Measurements from ENCODE around the gene ELAVL4. TPM values are rescaled to one million over a fixed set of nuclear protein-coding genes. Genes with fewer than 3 reads are reported as not detected.

The ELAVL4 gene
- total RNA-seq, 1 experiment from 2014 or later = not detected

DNA sequence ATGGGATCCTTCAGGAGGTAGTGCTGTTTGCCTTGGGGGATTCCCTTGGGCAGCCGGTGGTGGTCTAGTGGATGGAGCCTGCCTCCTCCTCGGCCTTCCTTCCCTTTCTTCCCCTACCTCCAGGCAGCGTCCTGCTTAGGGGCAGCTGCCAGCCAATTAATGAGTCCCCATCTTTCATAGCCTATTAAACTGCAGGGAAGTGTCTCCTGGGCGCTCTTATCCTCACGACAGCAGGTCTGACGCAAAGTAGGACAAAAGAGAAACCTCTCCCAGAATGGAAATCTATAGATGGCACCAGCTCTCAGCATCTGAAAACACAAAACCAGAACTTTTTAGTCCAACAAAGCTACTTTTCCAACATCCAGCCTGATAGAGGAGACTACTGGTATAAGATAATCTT lies 69.3 kb downstream of the ELAVL4 start:
- DNase-seq (ENCODE audit: low spot score) = no peak
- CTCF ChIA-PET = interaction anchor here (0.5 kb wide), 1 partner anchor 1606 kb away, joined by 3 read pairs; no protein-coding TSS in a partner anchor

DNA sequence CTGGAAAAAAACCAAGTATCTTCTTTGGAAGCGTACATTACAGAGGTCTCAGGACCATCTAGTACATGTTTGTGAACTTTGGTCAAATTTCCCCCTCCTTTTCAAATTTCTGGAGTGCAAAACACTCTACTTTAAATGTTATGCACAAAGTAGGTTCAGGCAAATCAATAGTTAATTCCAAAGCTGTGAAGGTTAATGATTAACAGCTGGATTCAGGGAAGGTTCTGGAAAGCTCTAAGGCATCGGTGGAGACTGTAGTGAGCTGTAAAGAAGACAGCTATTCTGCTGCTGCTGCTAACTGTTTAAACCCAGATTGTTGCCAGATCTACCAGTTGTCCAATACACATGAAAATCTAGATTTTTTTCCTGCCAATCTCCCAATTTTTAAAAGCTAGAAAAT lies 70.9 kb downstream of the ELAVL4 start:
- POLR2A ChIA-PET (ENCODE audit: low non-redundant PET) = no interaction called here
- BruUV-seq (replicated peaks) = no TSS peak
- Histone ChIP-seq H3K27me3 (replicated peaks; ENCODE audit: insufficient read depth, low read depth, low read length, poor library complexity) (peaks cover 44% of the 10 kb centered on the region), H3K4me3 (ENCODE audit: low read depth, low read length, poor library complexity, severe bottlenecking) (no peak overlapping the region), H3K4me1 (ENCODE audit: insufficient read depth, low read length, poor library complexity, severe bottlenecking) (no peaks in the 10 kb centered on the region), H3K9me3 (ENCODE audit: low read depth, low read length, poor library complexity, severe bottlenecking) (no peaks in the 10 kb centered on the region), H3K36me3 (ENCODE audit: insufficient read depth, low read length, poor library complexity, severe bottlenecking) (no peaks in the 10 kb centered on the region), H3K27ac (ENCODE audit: low read depth, low read length, poor library complexity, severe bottlenecking) (no peak overlapping the region)
- TF ChIP-seq, protein P1, sequence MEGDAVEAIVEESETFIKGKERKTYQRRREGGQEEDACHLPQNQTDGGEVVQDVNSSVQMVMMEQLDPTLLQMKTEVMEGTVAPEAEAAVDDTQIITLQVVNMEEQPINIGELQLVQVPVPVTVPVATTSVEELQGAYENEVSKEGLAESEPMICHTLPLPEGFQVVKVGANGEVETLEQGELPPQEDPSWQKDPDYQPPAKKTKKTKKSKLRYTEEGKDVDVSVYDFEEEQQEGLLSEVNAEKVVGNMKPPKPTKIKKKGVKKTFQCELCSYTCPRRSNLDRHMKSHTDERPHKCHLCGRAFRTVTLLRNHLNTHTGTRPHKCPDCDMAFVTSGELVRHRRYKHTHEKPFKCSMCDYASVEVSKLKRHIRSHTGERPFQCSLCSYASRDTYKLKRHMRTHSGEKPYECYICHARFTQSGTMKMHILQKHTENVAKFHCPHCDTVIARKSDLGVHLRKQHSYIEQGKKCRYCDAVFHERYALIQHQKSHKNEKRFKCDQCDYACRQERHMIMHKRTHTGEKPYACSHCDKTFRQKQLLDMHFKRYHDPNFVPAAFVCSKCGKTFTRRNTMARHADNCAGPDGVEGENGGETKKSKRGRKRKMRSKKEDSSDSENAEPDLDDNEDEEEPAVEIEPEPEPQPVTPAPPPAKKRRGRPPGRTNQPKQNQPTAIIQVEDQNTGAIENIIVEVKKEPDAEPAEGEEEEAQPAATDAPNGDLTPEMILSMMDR (conservative IDR thresholded peaks at IDR 0.05; ENCODE audit: low read depth, low read length) = no peak
- no peak for TF ChIP-seq EZH2 (IDR thresholded peaks at IDR 0.05; ENCODE audit: borderline replicate concordance, low read depth, low read length, poor library complexity, severe bottlenecking)
- no peak for DNase-seq (ENCODE audit: low spot score)
- intact Hi-C loops (cut with micrococcal nuclease; ENCODE audit: unreplicated experiment) = no loop called here
- CTCF ChIA-PET = no interaction called here

More for the DNA sequence above, 69.3 kb downstream of the ELAVL4 start:
- no peak for TF ChIP-seq EZH2 (IDR thresholded peaks at IDR 0.05; ENCODE audit: borderline replicate concordance, low read depth, low read length, poor library complexity, severe bottlenecking)
- TF ChIP-seq, protein P1 (conservative IDR thresholded peaks at IDR 0.05; ENCODE audit: low read depth, low read length) = no peak
- intact Hi-C loops (cut with micrococcal nuclease; ENCODE audit: unreplicated experiment) = no loop called here
- Histone ChIP-seq H3K4me1 (ENCODE audit: insufficient read depth, low read length, poor library complexity, severe bottlenecking) (no peaks in the 10 kb centered on the region), H3K9me3 (ENCODE audit: low read depth, low read length, poor library complexity, severe bottlenecking) (no peaks in the 10 kb centered on the region), H3K4me3 (ENCODE audit: low read depth, low read length, poor library complexity, severe bottlenecking) (no peak overlapping the region), H3K36me3 (ENCODE audit: insufficient read depth, low read length, poor library complexity, severe bottlenecking) (no peaks in the 10 kb centered on the region), H3K27ac (ENCODE audit: low read depth, low read length, poor library complexity, severe bottlenecking) (no peak overlapping the region), H3K27me3 (replicated peaks; ENCODE audit: insufficient read depth, low read depth, low read length, poor library complexity) (peaks cover 54% of the 10 kb centered on the region)
- POLR2A ChIA-PET (ENCODE audit: low non-redundant PET) = interaction anchor here (0.6 kb wide), 1 partner anchor 133 kb away, joined by 3 read pairs; no protein-coding TSS in a partner anchor
- no TSS peak for BruUV-seq (replicated peaks)

DNA sequence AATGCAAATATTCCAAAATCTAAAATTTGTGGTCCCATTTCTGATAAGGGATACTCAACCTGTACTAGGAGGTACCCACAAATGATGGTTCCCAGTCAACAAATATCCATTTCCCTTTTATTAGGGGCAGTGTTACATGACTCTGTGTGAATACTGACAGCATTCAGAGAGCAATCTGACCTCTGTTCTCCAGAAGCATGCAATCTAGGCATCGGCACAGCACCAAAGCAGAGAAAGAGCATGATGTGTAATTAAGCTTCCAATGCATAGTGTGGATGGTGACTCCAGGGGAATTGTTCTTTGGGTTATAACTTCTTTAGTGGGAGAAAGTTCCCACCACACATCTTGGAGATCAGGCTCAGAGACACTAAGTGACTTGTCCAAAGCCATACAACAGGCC lies 71.6 kb downstream of the ELAVL4 start:
- intact Hi-C loops (cut with micrococcal nuclease; ENCODE audit: unreplicated experiment) = no loop called here
- BruUV-seq (replicated peaks) = no TSS peak
- Histone ChIP-seq H3K4me3 (ENCODE audit: low read depth, low read length, poor library complexity, severe bottlenecking) (no peak overlapping the region), H3K27ac (ENCODE audit: low read depth, low read length, poor library complexity, severe bottlenecking) (no peak overlapping the region), H3K9me3 (ENCODE audit: low read depth, low read length, poor library complexity, severe bottlenecking) (no peaks in the 10 kb centered on the region), H3K4me1 (ENCODE audit: insufficient read depth, low read length, poor library complexity, severe bottlenecking) (no peaks in the 10 kb centered on the region), H3K36me3 (ENCODE audit: insufficient read depth, low read length, poor library complexity, severe bottlenecking) (no peaks in the 10 kb centered on the region), H3K27me3 (replicated peaks; ENCODE audit: insufficient read depth, low read depth, low read length, poor library complexity) (peaks cover 37% of the 10 kb centered on the region)
- DNase-seq (ENCODE audit: low spot score) = no peak
- CTCF ChIA-PET = no interaction called here
- TF ChIP-seq, protein P1 (conservative IDR thresholded peaks at IDR 0.05; ENCODE audit: low read depth, low read length) = no peak
- no peak for TF ChIP-seq EZH2 (IDR thresholded peaks at IDR 0.05; ENCODE audit: borderline replicate concordance, low read depth, low read length, poor library complexity, severe bottlenecking)
- POLR2A ChIA-PET (ENCODE audit: low non-redundant PET) = no interaction called here

Measured in A673 (cell line).